GM12878 (cell line): Measurements from ENCODE around the gene IL4I1. TPM values are rescaled to one million over a fixed set of nuclear protein-coding genes. Genes with fewer than 3 reads are reported as not detected.

Experiments used
- ATAC-seq: fragments of 200-7000 bp; cut with Tn5 transposase; 3 replicates; pipeline ENCODE4 v1.9.1; 2020; ENCODE audit warnings: mild to moderate bottlenecking, moderate library complexity
- BruUV-seq: library from RNA; stranded (reverse); fragments of 400-500 nt; replicated peaks from 2 replicates; lab custom pipeline; 2021; lab: Mats Ljungman, UMichigan
- CTCF ChIA-PET: fragments of 300-600 bp; sonication (Branson Sonifier 250); formaldehyde crosslinking; extraction: SDS; loops from one replicate; lab custom pipeline; 2021; ENCODE audit warnings: inconsistent platforms; lab: Yijun Ruan, JAX
- POLR2A ChIA-PET: fragments of 350-600 bp; formaldehyde crosslinking; extraction: SDS; loops from one replicate; lab custom pipeline; 2021; ENCODE audit warnings: inconsistent platforms; lab: Charles Lee
- RAD21 ChIA-PET: fragments of 300-600 bp; sonication (Branson Sonifier 250); formaldehyde crosslinking; loops from one replicate; lab custom pipeline; 2023; ENCODE audit warnings: antibody characterized with exemption; ENCODE audit not compliant: unreplicated experiment; lab: Charles Lee
- SMC1A ChIA-PET: fragments of 300-600 bp; sonication (Branson Sonifier 250); formaldehyde crosslinking; loops from one replicate; lab custom pipeline; 2023; ENCODE audit not compliant: unreplicated experiment, uncharacterized antibody; lab: Charles Lee
- DNase-seq: peaks from one replicate; pipeline ENCODE4 v3.0.0-alpha.2; 2011; ENCODE audit warnings: low read depth, low spot score
- FAIRE-seq: peaks from 3 replicates; lab custom pipeline; 2011; peaks lifted over from hg19 to GRCh38; lab: Jason Lieb, UNC
- H2AFZ ChIP-seq: 2 replicates; pipeline ENCODE4 v1.6.0; 2011; ENCODE audit warnings: low read depth, low read length, control low read depth; ENCODE audit not compliant: control insufficient read depth
- H3K27ac ChIP-seq: 2 replicates; pipeline ENCODE4 v1.5.1; 2011; ENCODE audit warnings: control low read depth; ENCODE audit not compliant: control insufficient read depth, insufficient read depth
- H3K27me3 ChIP-seq, 2 experiments: replicated peaks in 1 of 2; 2 replicates each; pipeline versions ENCODE4 v1.6.0 to v1.6.1; 2011; ENCODE audit warnings: low read length in 1 of 2; ENCODE audit not compliant: control insufficient read depth in 2 of 2, insufficient read depth in 2 of 2
- H3K36me3 ChIP-seq, 2 experiments: 2 replicates each; pipeline ENCODE4 v1.5.1; 2011; ENCODE audit warnings: low read length in 1 of 2; ENCODE audit not compliant: control insufficient read depth in 2 of 2, insufficient read depth in 2 of 2
- H3K4me1 ChIP-seq: 2 replicates; pipeline ENCODE4 v1.6.1; 2011; ENCODE audit warnings: mild to moderate bottlenecking, low read length, moderate library complexity, mixed read lengths; ENCODE audit not compliant: control insufficient read depth, insufficient read depth
- H3K4me2 ChIP-seq: 2 replicates; pipeline ENCODE4 v1.6.0; 2011; ENCODE audit warnings: control low read depth; ENCODE audit not compliant: control insufficient read depth, insufficient read depth
- H3K4me3 ChIP-seq: fragments of 200-600 bp; sonication (generic); 2 replicates; pipeline ENCODE4 v1.5.1; 2016
- H3K79me2 ChIP-seq: 2 replicates; pipeline ENCODE4 v1.6.0; 2011; ENCODE audit warnings: low read length; ENCODE audit not compliant: control insufficient read depth, insufficient read depth
- H3K9ac ChIP-seq: 2 replicates; pipeline ENCODE4 v1.8.0; 2011; ENCODE audit warnings: low read length, control low read depth, mixed read lengths; ENCODE audit not compliant: control insufficient read depth, insufficient read depth
- H3K9me3 ChIP-seq: replicated peaks from 3 replicates; pipeline ENCODE4 v1.5.1; 2011; ENCODE audit warnings: mild to moderate bottlenecking, low read length; ENCODE audit not compliant: control insufficient read depth, insufficient read depth
- H4K20me1 ChIP-seq: 2 replicates; pipeline ENCODE4 v1.6.0; 2011; ENCODE audit not compliant: control insufficient read depth, insufficient read depth
- GABPA ChIP-seq: IDR thresholded peaks from 2 replicates; pipeline ENCODE4 v1.6.1; 2014; ENCODE audit warnings: antibody characterized with exemption, low read depth, mild to moderate bottlenecking, inconsistent platforms
- NFYB ChIP-seq: IDR thresholded peaks from 2 replicates; pipeline ENCODE4 v1.6.1; 2011; ENCODE audit warnings: low read depth, mild to moderate bottlenecking, low read length, improper control_type of control experiment, moderate library complexity; ENCODE audit not compliant: insufficient read depth
- POLR2A ChIP-seq: IDR thresholded peaks from 2 replicates; pipeline ENCODE4 v1.6.1; 2011; ENCODE audit warnings: low read depth, mild to moderate bottlenecking, low read length
- RCOR1 ChIP-seq: conservative IDR thresholded peaks from 2 replicates; pipeline ENCODE4 v1.6.1; 2012; ENCODE audit warnings: low read depth, low read length, improper control_type of control experiment
- RUNX3 ChIP-seq: IDR thresholded peaks from 2 replicates; pipeline ENCODE4 v1.6.1; 2012; ENCODE audit warnings: low read length, inconsistent platforms
- SMAD5 ChIP-seq: IDR thresholded peaks from 2 replicates; pipeline ENCODE4 v1.6.1; 2016; ENCODE audit warnings: antibody characterized with exemption, low read depth
- SRF ChIP-seq, 2 experiments: IDR thresholded peaks; 2 replicates each; pipeline ENCODE4 v1.6.1; 2011; ENCODE audit warnings: low read depth in 2 of 2, low read length in 2 of 2, mild to moderate bottlenecking in 1 of 2, moderate library complexity in 1 of 2
- ZNF622 ChIP-seq: fragments of 450-650 bp; IDR thresholded peaks from 2 replicates; pipeline ENCODE4 v1.6.1; 2017; ENCODE audit warnings: mild to moderate bottlenecking, inconsistent platforms
- WGBS: methylation state at CpG from one replicate; pipeline ENCODE4 v1.1.6; 2016; ENCODE audit warnings: low lambda C conversion rate; ENCODE audit not compliant: insufficient replicate concordance, insufficient coverage; ENCODE audit errors: missing lambda C conversion rate; 5-methylcytosine and 5-hydroxymethylcytosine counted together
- in situ Hi-C: fragments of 300-500 bp; cut with MboI; formaldehyde crosslinking; loops from 9 replicates; pipeline ENCODE4 v1.14.3; 2018; ENCODE audit warnings: mixed read lengths
- intact Hi-C: fragments of 100-400 bp; cut with micrococcal nuclease; formaldehyde crosslinking; loops from one replicate; pipeline ENCODE4 v1.14.2; 2022; ENCODE audit not compliant: unreplicated experiment
- polyA plus RNA-seq, 11 experiments: library from polyadenylated mRNA; depleted of rRNA in 4 of 11; unstranded in 6 of 11; stranded (reverse) in 5 of 11; fragments of >200 nt; fragmentation: Nextera tagmentation in 4 of 11; fragmentation: Illumina TruSeq in 1 of 11; extraction: Ambion mirVana in 4 of 11; extraction: Trizol in 1 of 11; gene quantifications; 1 replicate in 1 of 11; 2 replicates in 10 of 11; pipeline versions ENCODE4 v1.2.1 to v1.2.3, GENCODE V29; 2011 to 2016; ENCODE audit warnings: inconsistent platforms in 2 of 11, missing spikeins in 2 of 11, low read depth in 1 of 11
- total RNA-seq, 4 experiments: library from RNA; depleted of rRNA in 3 of 4; stranded (reverse); fragments of >200 nt in 3 of 4; fragmentation: Illumina TruSeq in 1 of 4; extraction: Trizol in 1 of 4; gene quantifications; 2 replicates each; pipeline versions ENCODE4 v1.2.1 to v1.2.3, GENCODE V29; 2013 to 2021

Gene IL4I1
- total and polyA plus RNA-seq, 10 of the 15 experiments (the other 5 are each of a cell fraction or from before 2014, with no cell fraction given), result 0.62 to 83.8 (median 42.8) TPM

GRCh38 chr19:49859682-49860335, 36.9 kb downstream of the IL4I1 start:
- RAD21 ChIA-PET, result no interaction called here
- 92% methylated on average over 22 of the region's 22 CpGs for WGBS
- FAIRE-seq (no peak), DNase-seq (no peak), ATAC-seq (no peak)
- SMC1A ChIA-PET, result no interaction called here
- TF ChIP-seq POLR2A (peak; percentile 47), ZNF622 (no peak)
- POLR2A ChIA-PET, result interaction anchor here (1.8 kb wide), 1 partner anchor 9 kb away, joined by 7 read pairs; no protein-coding TSS in a partner anchor
- Histone ChIP-seq H3K9me3 (no peaks in the 10 kb centered on the region), H3K4me1 (no peaks in the 10 kb centered on the region), H4K20me1 (no peaks in the 10 kb centered on the region), H3K9ac (no peak overlapping the region), H3K79me2 (no peaks in the 10 kb centered on the region; the same call in none of the 2 replicates), H3K27me3 (no peaks in the 10 kb centered on the region), H3K36me3 (peaks cover 8 to 29% of the 10 kb centered on the region in 2 experiments), H3K27ac (no peak overlapping the region), H3K4me2 (no peak overlapping the region), H2AFZ (no peak overlapping the region), H3K4me3 (no peak overlapping the region)
- CTCF ChIA-PET, result no interaction called here
- intact Hi-C loops (no loop called here), in situ Hi-C loops (no loop called here)
- no TSS peak for BruUV-seq

- Histone ChIP-seq H4K20me1 (no peaks in the 10 kb centered on the region), H3K27me3 (no peaks in the 10 kb centered on the region), H3K4me3 (no peak overlapping the region), H3K79me2 (no peaks in the 10 kb centered on the region; the same call in 1 of the 2 replicates), H3K27ac (no peak overlapping the region), H3K4me1 (no peaks in the 10 kb centered on the region), H3K4me2 (no peak overlapping the region), H3K9ac (no peak overlapping the region), H3K36me3 (peaks cover under 1 to 24% of the 10 kb centered on the region in 2 experiments; a peak in 3 of 4 replicates), H2AFZ (no peak overlapping the region), H3K9me3 (no peaks in the 10 kb centered on the region)
- FAIRE-seq (no peak), DNase-seq (no peak), ATAC-seq (no peak)
- ChIA-PET SMC1A (no interaction called here), POLR2A (interaction anchor here (1.0 to 1.8 kb wide), 2 partner anchors 11 to 71 kb away, joined by 3 to 7 read pairs; no protein-coding TSS in a partner anchor), CTCF (no interaction called here), RAD21 (no interaction called here)
- intact Hi-C loops, result no loop called here
- 88% methylated on average over 30 of the region's 37 CpGs for WGBS
- no TSS peak for BruUV-seq
- in situ Hi-C loops, result no loop called here
- TF ChIP-seq NFYB (no peak), RCOR1 (no peak), SMAD5 (0 out of 2 replicates have a peak, but pooled peaks have one; percentile 31), GABPA (no peak), RUNX3 (no peak), POLR2A (peak; percentile 58), SRF (IDR thresholded peaks at IDR 0.05; ENCODE audit: low read depth in 2 of 2, low read length in 2 of 2) (no peak)
These were observed 38.4 kb downstream of the IL4I1 start for GRCh38 chr19:49858088-49858985.
